PC-3 (cell line): ENCODE measurements around the gene MRPL14. TPM values are rescaled to one million over a fixed set of nuclear protein-coding genes. Genes with fewer than 3 reads are reported as not detected.

ENCODE experiments used
- ATAC-seq: fragments of 200-7000 bp; cut with Tn5 transposase; 2 replicates; pipeline ENCODE4 v1.9.1; 2020; ENCODE audit warnings: mild to moderate bottlenecking, moderate library complexity
- BruUV-seq: library from RNA; stranded (reverse); fragments of 400-500 nt; replicated peaks from 2 replicates; lab custom pipeline; 2021; lab: Mats Ljungman, UMichigan
- CTCF ChIA-PET: fragments of 300-600 bp; sonication (Branson Sonifier 250); formaldehyde crosslinking; loops from one replicate; lab custom pipeline; 2022; ENCODE audit warnings: antibody characterized with exemption; lab: Charles Lee
- POLR2A ChIA-PET: fragments of 300-600 bp; sonication (Branson Sonifier 250); formaldehyde crosslinking; loops from one replicate; lab custom pipeline; 2022; ENCODE audit warnings: antibody characterized with exemption; ENCODE audit not compliant: unreplicated experiment; lab: Charles Lee
- DNase-seq: peaks from one replicate; pipeline ENCODE4 v3.0.0-alpha.2; 2015
- H2AFZ ChIP-seq: fragments of 300-600 bp; sonication (generic); 2 replicates; pipeline ENCODE4 v1.6.0; 2016; ENCODE audit warnings: antibody characterized with exemption, low read length
- H3F3A ChIP-seq: fragments of 300-600 bp; sonication (generic); one replicate; pipeline ENCODE4 v1.6.0; 2017; ENCODE audit warnings: antibody characterized with exemption, low read length, control low read depth, mild to moderate bottlenecking; ENCODE audit not compliant: unreplicated experiment
- H3K27ac ChIP-seq: fragments of 300-600 bp; sonication (generic); 2 replicates; pipeline ENCODE4 v1.5.1; 2016; ENCODE audit warnings: mild to moderate bottlenecking, low read length
- H3K27me3 ChIP-seq: fragments of 300-600 bp; sonication (generic); 2 replicates; pipeline ENCODE4 v1.6.1; 2016; ENCODE audit warnings: low read length, mixed read lengths
- H3K36me3 ChIP-seq: fragments of 300-600 bp; sonication (generic); 2 replicates; pipeline ENCODE4 v1.6.1; 2016; ENCODE audit warnings: low read depth, mixed run types, low read length, mixed read lengths
- H3K4me1 ChIP-seq: fragments of 300-600 bp; sonication (generic); 2 replicates; pipeline ENCODE4 v1.5.1; 2016; ENCODE audit warnings: low read length; ENCODE audit not compliant: insufficient read depth
- H3K4me2 ChIP-seq: fragments of 300-600 bp; sonication (generic); 2 replicates; pipeline ENCODE4 v1.6.0; 2016; ENCODE audit warnings: low read length
- H3K4me3 ChIP-seq: fragments of 300-600 bp; sonication (generic); 2 replicates; pipeline ENCODE4 v1.5.1; 2016; ENCODE audit warnings: mild to moderate bottlenecking, low read length, mixed read lengths
- H3K79me2 ChIP-seq: fragments of 300-600 bp; sonication (generic); 2 replicates; pipeline ENCODE4 v1.6.1; 2017; ENCODE audit warnings: low read length, mixed read lengths
- H3K9ac ChIP-seq: fragments of 300-600 bp; sonication (generic); 2 replicates; pipeline ENCODE4 v1.6.0; 2016; ENCODE audit warnings: mild to moderate bottlenecking, low read length
- H3K9me2 ChIP-seq: fragments of 300-600 bp; sonication (generic); replicated peaks from 2 replicates; pipeline ENCODE4 v1.6.1; 2016; ENCODE audit warnings: mixed run types, low read length, mixed read lengths
- H3K9me3 ChIP-seq: fragments of 300-600 bp; sonication (generic); 2 replicates; pipeline ENCODE4 v1.6.1; 2016; ENCODE audit warnings: low read length, mixed read lengths
- H4K20me1 ChIP-seq: fragments of 300-600 bp; sonication (generic); 2 replicates; pipeline ENCODE4 v1.6.1; 2016; ENCODE audit warnings: low read length, mixed read lengths
- EZH2 ChIP-seq: fragments of 300-600 bp; sonication (generic); IDR thresholded peaks from one replicate; pipeline ENCODE4 v1.6.1; 2017; ENCODE audit warnings: antibody characterized with exemption, mild to moderate bottlenecking, low read length; ENCODE audit not compliant: unreplicated experiment
- EZH2phosphoT487 ChIP-seq: fragments of 300-600 bp; sonication (generic); IDR thresholded peaks from 2 replicates; pipeline ENCODE4 v1.6.1; 2018; ENCODE audit warnings: mild to moderate bottlenecking, antibody characterized with exemption, low read length, borderline replicate concordance
- intact Hi-C: fragments of 100-400 bp; cut with micrococcal nuclease; formaldehyde crosslinking; loops from 2 replicates; pipeline ENCODE4 v1.9.0; 2023
- total RNA-seq: library from RNA; depleted of rRNA; stranded (reverse); fragments of >200 nt; gene quantifications from 2 replicates; pipeline ENCODE4 v1.2.3, GENCODE V29; 2014; rRNA removed
- TF ChIP-seq, protein P1 (sequence below): fragments of 300-600 bp; sonication (generic); conservative IDR thresholded peaks from 2 replicates; pipeline ENCODE4 v1.5.1; 2017; ENCODE audit warnings: antibody characterized with exemption, low read depth, mild to moderate bottlenecking, low read length

The MRPL14 gene
- total RNA-seq, 1 experiment from 2014 or later = 192 TPM

DNA sequence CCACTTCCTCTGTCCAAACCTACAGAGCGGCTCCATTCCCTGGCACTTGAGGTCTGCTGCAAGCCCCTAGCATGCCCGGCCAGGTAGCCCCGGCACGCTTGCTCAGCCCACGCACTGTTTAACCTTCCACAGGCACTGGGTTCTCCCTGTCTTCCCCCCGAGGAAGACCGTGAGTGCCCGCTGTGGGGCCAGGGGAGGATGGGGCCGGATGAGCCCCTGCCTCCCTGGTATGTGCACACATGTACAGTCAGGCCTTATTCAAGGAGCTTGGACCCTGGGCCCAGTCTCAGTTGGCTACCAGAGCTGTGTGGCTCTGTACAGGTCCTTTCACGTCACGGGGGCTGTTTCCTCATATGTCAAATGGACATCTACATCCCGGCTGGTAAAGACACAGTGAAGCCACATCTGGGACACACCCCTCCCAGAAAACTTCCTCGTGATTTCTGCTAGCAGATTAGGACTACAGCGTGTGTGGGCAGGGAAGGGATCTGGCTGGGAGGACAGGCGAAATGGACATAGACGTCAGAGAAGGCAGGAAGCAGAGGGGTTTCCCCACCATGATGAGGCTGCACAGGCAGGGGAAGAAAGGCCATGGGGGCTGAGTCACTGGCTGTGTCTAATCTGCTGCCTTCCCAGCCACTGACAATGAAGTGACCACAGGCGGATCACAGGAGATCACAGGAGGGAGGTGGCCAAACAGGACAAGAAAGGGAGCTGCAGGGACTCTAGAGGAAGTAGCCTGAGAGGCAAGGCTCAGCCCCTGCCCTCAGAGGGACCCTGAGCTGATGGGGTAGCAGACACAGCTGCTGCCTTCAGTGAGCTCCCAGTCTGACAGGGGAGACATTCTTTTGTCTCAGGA, 62.9 kb downstream of the MRPL14 start:
- no peak for TF ChIP-seq EZH2
- TF ChIP-seq, protein P1, sequence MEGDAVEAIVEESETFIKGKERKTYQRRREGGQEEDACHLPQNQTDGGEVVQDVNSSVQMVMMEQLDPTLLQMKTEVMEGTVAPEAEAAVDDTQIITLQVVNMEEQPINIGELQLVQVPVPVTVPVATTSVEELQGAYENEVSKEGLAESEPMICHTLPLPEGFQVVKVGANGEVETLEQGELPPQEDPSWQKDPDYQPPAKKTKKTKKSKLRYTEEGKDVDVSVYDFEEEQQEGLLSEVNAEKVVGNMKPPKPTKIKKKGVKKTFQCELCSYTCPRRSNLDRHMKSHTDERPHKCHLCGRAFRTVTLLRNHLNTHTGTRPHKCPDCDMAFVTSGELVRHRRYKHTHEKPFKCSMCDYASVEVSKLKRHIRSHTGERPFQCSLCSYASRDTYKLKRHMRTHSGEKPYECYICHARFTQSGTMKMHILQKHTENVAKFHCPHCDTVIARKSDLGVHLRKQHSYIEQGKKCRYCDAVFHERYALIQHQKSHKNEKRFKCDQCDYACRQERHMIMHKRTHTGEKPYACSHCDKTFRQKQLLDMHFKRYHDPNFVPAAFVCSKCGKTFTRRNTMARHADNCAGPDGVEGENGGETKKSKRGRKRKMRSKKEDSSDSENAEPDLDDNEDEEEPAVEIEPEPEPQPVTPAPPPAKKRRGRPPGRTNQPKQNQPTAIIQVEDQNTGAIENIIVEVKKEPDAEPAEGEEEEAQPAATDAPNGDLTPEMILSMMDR = no peak
- TF ChIP-seq EZH2phosphoT487 = no peak
- peak overlapping the region; percentile 92 for H3K27ac ChIP-seq
- no peaks in the 10 kb centered on the region for H3F3A ChIP-seq
- H3K9ac ChIP-seq = peak overlapping the region; percentile 73
- no peaks in the 10 kb centered on the region for H3K9me3 ChIP-seq
- no peak overlapping the region for H2AFZ ChIP-seq
- ChIA-PET CTCF (no interaction called here), POLR2A (no interaction called here)
- peak overlapping the region; percentile 30; the same call in 1 of the 2 replicates for H3K4me2 ChIP-seq
- H3K27me3 ChIP-seq = no peaks in the 10 kb centered on the region
- H3K36me3 ChIP-seq = no peaks in the 10 kb centered on the region
- H4K20me1 ChIP-seq = no peaks in the 10 kb centered on the region
- no peaks in the 10 kb centered on the region for H3K79me2 ChIP-seq
- intact Hi-C loops = no loop called here
- DNase-seq (peak; percentile 85), ATAC-seq (peak; percentile 94)
- no peak overlapping the region for H3K4me3 ChIP-seq
- H3K4me1 ChIP-seq = peaks cover 35% of the 10 kb centered on the region
- H3K9me2 ChIP-seq = no peaks in the 10 kb centered on the region
- BruUV-seq = no TSS peak

DNA sequence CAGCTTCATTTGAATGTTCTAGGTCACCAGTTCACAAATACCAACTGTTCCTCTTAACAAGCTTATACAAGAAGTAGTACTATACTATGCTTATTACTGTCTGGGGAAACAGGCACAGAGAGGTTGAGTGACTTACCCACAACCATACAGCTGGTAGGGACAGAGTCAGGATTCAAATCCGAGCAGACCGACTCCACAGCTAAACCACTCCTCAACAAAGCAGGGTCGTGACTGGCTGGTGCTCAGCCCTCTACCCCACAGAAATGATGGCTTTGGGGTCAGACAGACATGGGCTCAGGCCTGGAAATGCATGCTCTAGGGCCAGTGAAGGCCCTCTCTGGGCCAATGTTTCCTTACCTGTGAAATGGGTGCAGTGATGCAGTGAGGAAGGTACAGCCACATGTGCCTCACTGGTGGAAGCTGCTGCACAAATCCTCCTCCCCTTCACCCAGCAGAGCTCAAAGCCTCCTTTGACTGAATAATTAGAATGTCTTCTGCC, 63.6 kb downstream of the MRPL14 start:
- Histone ChIP-seq H3K4me2 (no peak overlapping the region), H3K9ac (peak overlapping the region; percentile 70; the same call in 1 of the 2 replicates), H3K79me2 (no peaks in the 10 kb centered on the region), H3K4me1 (peaks cover 42% of the 10 kb centered on the region), H3K27me3 (no peaks in the 10 kb centered on the region), H3K9me3 (no peaks in the 10 kb centered on the region), H3F3A (no peaks in the 10 kb centered on the region), H3K4me3 (no peak overlapping the region), H3K36me3 (no peaks in the 10 kb centered on the region), H2AFZ (no peak overlapping the region), H3K27ac (peak overlapping the region; percentile 92), H4K20me1 (no peaks in the 10 kb centered on the region), H3K9me2 (no peaks in the 10 kb centered on the region)
- ChIA-PET POLR2A (no interaction called here), CTCF (interaction anchor here (0.5 kb wide), 1 partner anchor 110 kb away, joined by 3 read pairs; no protein-coding TSS in a partner anchor)
- TF ChIP-seq EZH2phosphoT487 (no peak), EZH2 (no peak)
- TF ChIP-seq, protein P1 = no peak
- intact Hi-C loops = no loop called here
- no peak for ATAC-seq
- BruUV-seq = no TSS peak
- DNase-seq = no peak

Other genes starting within 250 kb of the MRPL14 start
- 23.6 and 26.9 TPM in 2 replicates for gene TMEM63B, start 102 bp upstream of the MRPL14 start, total RNA-seq
- gene CAPN11, start 31.4 kb upstream of the MRPL14 start, total RNA-seq = not detected in 2 replicates
- gene MYMX, start 89.5 kb upstream of the MRPL14 start, total RNA-seq = not detected in 2 replicates
- gene SLC29A1, start 96.1 kb upstream of the MRPL14 start, total RNA-seq = 54.7 and 60.4 TPM in 2 replicates
- 1,280 and 1,322 TPM in 2 replicates for gene HSP90AB1, start 119.6 kb upstream of the MRPL14 start, total RNA-seq
- gene SLC35B2, start 130.1 kb upstream of the MRPL14 start, total RNA-seq = 90.6 and 109 TPM in 2 replicates
- gene NFKBIE, start 138.1 kb upstream of the MRPL14 start, total RNA-seq = 7.4 and 28.7 TPM in 2 replicates
- gene TMEM151B, start 143.0 kb upstream of the MRPL14 start, total RNA-seq = not detected in 2 replicates
- gene AARS2, start 185.9 kb upstream of the MRPL14 start, total RNA-seq = 26.2 and 30.4 TPM in 2 replicates
- gene SPATS1, start 215.2 kb upstream of the MRPL14 start, total RNA-seq = not detected in 2 replicates